Activated T-helper 17 cell treated with anti-CD3 and anti-CD28 coated beads, Interleukin-2, amount 50 U/mL, for 72 hours (primary cell): ENCODE results near the gene TSPO. TPM values are rescaled to one million over a fixed set of nuclear protein-coding genes. Genes with fewer than 3 reads are reported as not detected.
A peak's percentile ranks its signal among the peaks of the same experiment; 100 is the strongest.
"Not testable (repeated sequence)": the region's sequence is repeated elsewhere in the genome, so short reads cannot be mapped to it uniquely, and the experiment has no call there.

Experiments used
- ATAC-seq: fragments of 150-1000 bp; cut with Tn5 transposase; replicated peaks from 2 replicates; pipeline ENCODE4 v1.10.0; 2021; ENCODE audit warnings: mild to moderate bottlenecking, moderate library complexity
- H3K27ac Mint-ChIP-seq: one replicate; pipeline ENCODE4 v1.8.0; 2022; ENCODE audit warnings: mixed read lengths
- H3K27me3 Mint-ChIP-seq: one replicate; pipeline ENCODE4 v1.8.0; 2022; ENCODE audit warnings: mixed read lengths
- H3K36me3 Mint-ChIP-seq: one replicate; pipeline ENCODE4 v1.8.0; 2022; ENCODE audit warnings: low read depth, mild to moderate bottlenecking, mixed read lengths
- H3K4me1 Mint-ChIP-seq: one replicate; pipeline ENCODE4 v1.8.0; 2022; ENCODE audit warnings: mixed read lengths
- H3K4me3 Mint-ChIP-seq: one replicate; pipeline ENCODE4 v1.8.0; 2022; ENCODE audit warnings: mild to moderate bottlenecking, mixed read lengths
- H3K9me3 Mint-ChIP-seq: one replicate; pipeline ENCODE4 v1.8.0; 2022; ENCODE audit warnings: mixed read lengths
- total RNA-seq, 2 donors: library from RNA; stranded (reverse); gene quantifications; one replicate each; pipeline ENCODE4 v1.2.3, GENCODE V29; 2022

TSPO gene
- total RNA-seq, 2 donors from 2014 or later: 127 to 199 TPM

DNA sequence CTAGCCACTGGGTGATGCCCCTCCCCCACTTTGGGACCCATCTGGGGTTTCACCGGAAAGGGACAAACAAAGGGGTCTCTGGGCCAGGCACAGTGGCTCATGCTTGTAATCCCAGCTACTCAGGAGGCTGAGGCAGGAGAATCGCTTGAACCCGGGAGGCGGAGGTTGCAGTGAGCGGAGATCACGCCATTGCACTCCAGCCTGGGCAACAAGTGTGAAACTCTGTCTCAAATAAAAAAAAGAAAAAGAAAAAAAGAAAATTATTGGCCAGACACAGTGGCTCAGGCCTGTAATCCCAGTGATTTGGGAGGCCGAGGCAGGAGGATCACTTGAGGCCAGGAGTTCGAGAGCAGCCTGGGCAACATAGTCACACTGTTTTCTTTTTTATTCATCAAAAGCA lies 6.0 kb upstream of the TSPO start:
- not testable (repeated sequence) for H3K36me3 Mint-ChIP-seq, H3K9me3 Mint-ChIP-seq, ATAC-seq, H3K4me1 Mint-ChIP-seq, H3K27me3 Mint-ChIP-seq, H3K27ac Mint-ChIP-seq, H3K4me3 Mint-ChIP-seq

DNA sequence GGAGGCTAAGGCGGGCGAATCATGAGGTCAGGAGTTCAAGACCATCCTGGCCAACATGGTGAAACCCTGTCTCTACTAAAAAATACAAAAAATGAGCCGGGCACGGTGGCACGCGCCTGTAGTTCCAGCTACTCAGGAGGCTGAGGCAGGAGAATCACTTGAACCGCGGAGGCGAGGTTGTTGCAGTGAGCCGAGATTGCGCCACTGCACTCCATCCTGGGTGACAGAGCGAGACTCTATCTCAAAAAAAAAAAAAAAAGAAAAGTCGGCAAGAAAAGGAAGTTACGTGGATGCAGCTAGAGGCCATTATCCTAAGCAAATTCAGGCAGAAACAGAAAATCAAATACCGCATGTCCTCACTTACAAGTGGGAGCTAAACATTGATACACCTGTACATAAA lies 5.0 kb upstream of the TSPO start:
- not testable (repeated sequence) for H3K4me3 Mint-ChIP-seq, ATAC-seq, H3K9me3 Mint-ChIP-seq, H3K27me3 Mint-ChIP-seq, H3K36me3 Mint-ChIP-seq, H3K4me1 Mint-ChIP-seq, H3K27ac Mint-ChIP-seq

DNA sequence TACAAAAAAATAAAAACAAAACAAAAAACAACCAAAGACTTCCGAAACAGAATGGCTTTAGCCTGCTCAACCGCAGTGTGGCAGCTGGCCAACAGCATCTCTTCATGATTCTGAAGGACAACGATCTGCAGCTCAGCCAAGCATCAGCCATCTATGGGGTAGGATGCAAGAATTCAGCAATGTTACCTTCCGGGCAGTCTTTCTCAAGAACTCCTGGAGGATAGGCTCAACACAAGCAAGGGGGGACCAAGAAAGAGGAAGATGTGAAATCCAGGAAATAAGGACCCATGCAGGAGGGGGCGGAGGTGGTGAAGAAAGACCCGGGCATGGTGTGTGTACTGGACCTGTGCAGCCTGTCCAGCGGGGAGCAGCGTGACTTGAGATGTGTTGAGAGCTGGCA lies 3.5 kb upstream of the TSPO start:
- no peak overlapping the region for H3K4me3 Mint-ChIP-seq
- no peak for ATAC-seq
- no peak overlapping the region for H3K27ac Mint-ChIP-seq
- no peaks in the 10 kb centered on the region for H3K27me3 Mint-ChIP-seq
- H3K9me3 Mint-ChIP-seq: no peaks in the 10 kb centered on the region
- H3K4me1 Mint-ChIP-seq: peaks cover 5% of the 10 kb centered on the region
- no peaks in the 10 kb centered on the region for H3K36me3 Mint-ChIP-seq

DNA sequence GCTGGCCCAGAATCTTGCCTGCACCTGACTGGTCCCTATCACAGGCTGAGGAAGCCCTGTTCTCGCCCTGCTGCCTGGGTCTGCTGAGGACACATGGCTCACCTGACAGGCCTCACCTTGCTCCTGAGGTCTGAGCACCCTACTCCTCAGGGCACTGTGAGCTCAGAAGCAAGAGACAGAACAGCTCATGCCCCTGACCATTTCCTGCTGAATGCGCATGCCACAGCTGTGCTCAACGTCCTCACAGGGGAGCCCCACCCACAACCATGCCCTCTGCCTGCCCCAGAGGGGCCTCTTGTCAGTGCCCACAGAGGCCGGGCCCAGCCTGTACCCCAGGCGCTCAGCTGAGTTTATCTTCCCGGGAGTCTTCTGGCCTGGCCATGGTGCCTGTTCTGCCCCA lies 2.8 kb upstream of the TSPO start:
- Mint-ChIP-seq H3K4me1 (peaks cover 10% of the 10 kb centered on the region), H3K36me3 (no peaks in the 10 kb centered on the region), H3K27ac (no peak overlapping the region), H3K9me3 (no peaks in the 10 kb centered on the region), H3K4me3 (no peak overlapping the region), H3K27me3 (no peaks in the 10 kb centered on the region)
- ATAC-seq: no peak

DNA sequence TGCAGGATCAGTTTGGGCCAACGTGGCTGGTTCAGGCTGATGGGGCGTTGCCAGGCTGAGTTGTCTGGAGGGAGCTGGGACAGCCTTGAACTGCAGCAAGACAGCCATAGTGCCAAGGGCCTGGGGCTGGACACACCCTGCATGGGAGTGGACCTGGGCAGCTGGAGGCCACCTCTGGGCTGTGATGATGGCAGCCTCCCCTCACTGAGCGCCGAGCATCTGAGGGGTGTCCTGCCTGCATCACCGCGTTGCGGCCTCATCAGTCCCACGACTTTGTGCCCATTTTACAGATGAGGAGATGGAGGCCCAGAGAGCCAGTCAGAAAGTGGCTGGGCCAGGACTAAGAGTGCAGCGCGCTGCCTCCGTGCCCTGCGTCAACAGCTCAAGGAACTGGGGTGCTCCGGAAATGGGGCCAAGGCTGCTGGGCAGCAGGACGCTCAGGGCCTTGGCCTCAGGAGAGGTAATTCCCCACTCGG lies 590 bp upstream of the TSPO start:
- H3K27ac Mint-ChIP-seq: peak overlapping the region; percentile 97
- H3K4me3 Mint-ChIP-seq: peak overlapping the region; percentile 97
- H3K36me3 Mint-ChIP-seq: no peaks in the 10 kb centered on the region
- no peaks in the 10 kb centered on the region for H3K27me3 Mint-ChIP-seq
- no peaks in the 10 kb centered on the region for H3K9me3 Mint-ChIP-seq
- peak; percentile 3 for ATAC-seq
- H3K4me1 Mint-ChIP-seq: peaks cover 10% of the 10 kb centered on the region

DNA sequence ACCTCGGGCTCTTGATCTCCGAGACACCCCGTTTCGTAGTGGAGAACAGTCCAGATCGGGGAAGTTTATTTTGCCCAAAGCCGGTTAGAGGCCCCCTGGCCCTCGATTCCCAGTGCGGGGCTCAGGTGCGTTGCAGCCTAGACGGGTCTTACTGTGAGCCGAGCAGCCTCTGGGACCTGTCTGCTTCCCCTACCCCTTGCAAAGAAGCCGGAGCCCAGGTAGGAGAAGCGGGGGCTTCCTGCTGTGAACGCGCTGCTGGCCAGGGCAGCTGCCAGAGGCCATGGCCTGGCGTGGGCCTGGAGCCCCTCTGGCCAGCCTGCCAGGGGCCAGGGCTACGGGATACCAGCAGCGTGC lies 621 bp downstream of the TSPO start:
- ATAC-seq: peak; percentile 18
- H3K36me3 Mint-ChIP-seq: no peaks in the 10 kb centered on the region
- H3K9me3 Mint-ChIP-seq: no peaks in the 10 kb centered on the region
- H3K4me3 Mint-ChIP-seq: peak overlapping the region; percentile 97
- H3K4me1 Mint-ChIP-seq: peaks cover 10% of the 10 kb centered on the region
- peak overlapping the region; percentile 74 for H3K27ac Mint-ChIP-seq
- no peaks in the 10 kb centered on the region for H3K27me3 Mint-ChIP-seq

DNA sequence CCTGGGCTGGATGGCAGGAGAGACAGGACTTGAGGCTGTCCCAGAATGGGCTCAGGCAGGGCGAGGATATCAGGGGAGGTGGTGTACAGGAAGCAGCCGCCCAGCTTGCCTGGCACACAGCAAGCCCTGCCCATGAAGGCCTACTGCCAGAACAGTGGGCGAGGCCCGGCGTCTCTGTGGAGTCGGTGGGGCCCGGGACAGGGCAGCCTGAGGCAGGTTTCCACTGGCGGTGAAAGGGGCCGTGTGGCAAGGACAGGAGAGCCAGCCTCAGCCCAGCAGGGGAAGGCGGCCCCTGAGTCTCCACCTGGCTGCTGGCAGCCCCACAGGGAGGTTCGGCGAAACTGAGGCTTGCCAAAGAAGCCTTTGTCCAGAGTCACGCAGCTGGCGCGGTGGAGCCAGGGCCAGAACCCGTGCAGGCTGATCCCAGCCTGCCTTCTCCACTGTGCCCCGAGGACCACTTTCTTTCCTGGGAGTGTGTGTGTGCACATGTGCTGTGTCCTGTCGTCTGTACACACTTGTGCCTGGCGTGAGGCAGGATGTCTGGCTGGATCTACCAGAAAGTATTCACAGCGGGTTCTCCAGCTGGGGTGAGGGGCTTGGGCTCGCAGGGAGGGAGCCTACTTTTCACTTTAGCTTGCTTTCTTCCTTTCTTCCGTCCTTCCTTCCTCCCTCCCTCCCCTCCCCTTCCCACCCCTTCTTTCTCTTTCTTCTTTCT lies 1.2 kb downstream of the TSPO start:
- H3K9me3 Mint-ChIP-seq: no peaks in the 10 kb centered on the region
- ATAC-seq: peak; percentile 86
- no peaks in the 10 kb centered on the region for H3K27me3 Mint-ChIP-seq
- H3K36me3 Mint-ChIP-seq: no peaks in the 10 kb centered on the region
- peak overlapping the region; percentile 74 for H3K27ac Mint-ChIP-seq
- H3K4me3 Mint-ChIP-seq: peak overlapping the region; percentile 97
- H3K4me1 Mint-ChIP-seq: peaks cover 10% of the 10 kb centered on the region

DNA sequence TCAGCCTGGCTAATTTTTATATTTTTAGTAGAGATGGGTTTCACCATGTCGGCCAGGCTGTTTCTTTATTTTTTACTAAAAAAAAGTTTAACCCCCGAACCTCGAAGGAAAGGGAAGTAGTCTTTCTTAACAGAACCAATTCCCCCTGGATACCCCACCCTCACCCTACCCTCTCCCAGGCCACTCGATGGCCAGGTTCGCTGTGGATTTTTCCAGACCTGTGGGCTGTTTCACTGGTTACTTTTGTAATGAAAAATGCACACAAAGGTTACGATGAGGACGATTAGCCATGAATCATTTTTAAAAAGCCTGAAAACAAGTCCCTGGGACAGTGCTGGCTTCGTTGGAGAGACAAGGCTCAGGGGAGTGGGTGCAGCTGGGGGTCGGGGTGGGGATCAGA lies 2.5 kb downstream of the TSPO start:
- no peak for ATAC-seq
- H3K27me3 Mint-ChIP-seq: no peaks in the 10 kb centered on the region
- peaks cover 10% of the 10 kb centered on the region for H3K4me1 Mint-ChIP-seq
- no peak overlapping the region for H3K4me3 Mint-ChIP-seq
- H3K9me3 Mint-ChIP-seq: no peaks in the 10 kb centered on the region
- H3K27ac Mint-ChIP-seq: no peak overlapping the region
- H3K36me3 Mint-ChIP-seq: no peaks in the 10 kb centered on the region

DNA sequence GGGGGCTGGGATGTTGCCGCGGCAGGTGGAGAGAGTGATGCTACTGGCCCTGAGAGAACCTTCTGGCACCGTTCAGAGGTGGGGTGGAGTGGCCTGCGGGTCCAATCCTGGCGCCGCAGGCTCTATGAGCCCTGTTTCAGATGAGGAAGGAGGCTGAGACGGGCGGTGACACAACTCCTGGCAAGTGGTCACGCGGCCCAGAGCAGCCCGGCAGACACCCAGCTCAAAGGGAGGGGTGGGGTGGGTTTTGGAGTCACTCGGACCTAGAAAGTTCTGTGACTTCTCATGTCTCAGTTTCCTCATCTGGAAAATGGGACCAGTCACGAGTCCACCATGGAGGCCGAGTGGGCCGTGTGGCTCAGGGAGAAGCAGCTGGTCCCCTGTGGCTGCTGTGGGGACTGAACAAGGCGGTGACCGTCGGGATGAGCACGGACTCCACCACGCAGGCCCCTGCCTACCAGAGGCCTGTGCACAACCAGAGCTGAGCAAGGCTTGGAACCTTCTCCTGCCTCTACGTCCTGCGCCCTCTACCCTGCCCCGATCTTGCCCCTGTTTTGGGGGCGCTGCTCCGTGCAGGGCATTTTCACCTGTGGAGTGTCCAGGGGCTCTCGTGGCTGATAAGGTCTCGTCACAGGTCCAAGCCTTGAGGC lies 3.7 kb downstream of the TSPO start:
- H3K27ac Mint-ChIP-seq: no peak overlapping the region
- no peaks in the 10 kb centered on the region for H3K36me3 Mint-ChIP-seq

DNA sequence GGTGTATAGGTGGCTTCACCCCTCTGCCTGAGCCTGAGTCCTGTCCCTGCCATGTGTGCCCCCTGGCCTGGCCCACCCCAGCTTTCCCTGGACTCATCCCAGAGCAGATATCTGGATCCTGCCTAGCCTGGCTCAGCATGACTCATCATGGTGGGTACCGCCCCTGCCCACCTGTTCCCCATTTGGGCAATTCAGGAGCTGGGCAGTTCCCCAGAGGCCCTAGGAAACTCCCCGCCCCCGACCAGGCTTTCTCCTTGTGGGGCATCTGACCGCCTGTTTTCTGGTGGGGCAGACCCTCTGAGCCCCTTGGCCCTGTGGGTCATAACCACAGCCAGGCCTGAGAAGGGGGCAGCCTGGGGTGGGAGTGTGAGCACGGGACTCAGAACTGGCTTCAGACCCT lies 4.4 kb downstream of the TSPO start:
- no peaks in the 10 kb centered on the region for H3K9me3 Mint-ChIP-seq
- H3K4me3 Mint-ChIP-seq: no peak overlapping the region
- H3K36me3 Mint-ChIP-seq: peaks cover 5% of the 10 kb centered on the region
- H3K4me1 Mint-ChIP-seq: peaks cover 9% of the 10 kb centered on the region
- no peak for ATAC-seq
- H3K27me3 Mint-ChIP-seq: no peaks in the 10 kb centered on the region
- no peak overlapping the region for H3K27ac Mint-ChIP-seq

More for the DNA sequence above, 3.7 kb downstream of the TSPO start:
- no peak for ATAC-seq
- Mint-ChIP-seq H3K4me3 (no peak overlapping the region), H3K9me3 (no peaks in the 10 kb centered on the region), H3K4me1 (peaks cover 10% of the 10 kb centered on the region), H3K27me3 (no peaks in the 10 kb centered on the region)

DNA sequence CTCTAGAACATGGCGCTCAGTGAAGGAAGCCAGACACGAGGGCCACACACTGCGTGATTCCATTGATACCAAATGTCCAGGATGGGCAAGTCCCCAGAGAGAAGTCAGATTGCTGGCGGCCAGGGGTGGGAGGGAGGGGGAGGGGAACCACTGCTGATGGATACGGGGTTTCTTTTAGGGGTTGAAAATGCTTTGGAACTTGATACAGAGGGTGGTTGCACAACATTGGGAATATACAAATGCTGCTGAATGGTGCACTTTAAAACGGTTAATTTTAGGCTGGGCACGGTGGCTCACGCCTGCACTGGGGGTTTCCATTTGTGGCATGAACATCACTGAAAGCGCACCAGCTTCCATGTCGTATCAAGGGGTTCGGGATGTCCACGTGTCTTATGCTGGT lies 5.1 kb downstream of the TSPO start:
- ATAC-seq: no peak
- Mint-ChIP-seq H3K27me3 (no peaks in the 10 kb centered on the region), H3K9me3 (no peaks in the 10 kb centered on the region), H3K4me1 (peaks cover 6% of the 10 kb centered on the region), H3K36me3 (peaks cover 6% of the 10 kb centered on the region), H3K4me3 (no peak overlapping the region), H3K27ac (no peak overlapping the region)

DNA sequence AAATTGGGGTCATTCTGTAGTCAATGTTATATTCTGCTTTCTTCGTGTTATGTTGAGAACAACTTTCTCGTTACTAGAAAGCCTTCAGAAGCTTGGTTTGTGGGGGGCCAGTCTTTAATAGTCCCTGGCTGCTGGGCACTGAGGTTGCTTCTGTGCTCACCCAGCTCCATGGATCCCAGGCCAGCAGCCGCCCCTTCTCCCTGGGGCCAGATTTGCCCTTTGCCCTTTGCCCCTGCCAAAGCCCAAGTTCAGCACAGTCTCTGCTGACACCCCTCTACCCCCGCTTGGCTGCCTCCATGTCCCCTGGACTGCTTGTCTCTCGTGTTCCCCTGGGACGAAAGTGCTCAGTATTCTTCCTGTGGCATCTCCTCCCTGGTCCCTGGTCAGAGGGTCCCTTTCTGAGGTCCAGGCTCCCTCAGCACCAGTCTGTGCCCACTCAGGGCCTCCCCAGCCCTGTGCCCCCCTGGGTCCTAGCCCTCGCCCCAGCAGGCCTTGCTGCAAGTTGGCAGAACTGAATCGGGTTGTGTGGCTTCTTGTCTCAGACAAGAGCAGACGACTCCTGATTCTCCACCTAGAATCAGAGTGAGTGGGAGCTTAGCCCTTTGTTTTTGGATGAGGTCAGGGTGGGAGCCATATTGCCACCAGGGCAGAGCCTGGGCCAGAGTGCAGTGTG lies 6.7 kb downstream of the TSPO start:
- ATAC-seq: no peak
- peaks cover 15% of the 10 kb centered on the region for H3K36me3 Mint-ChIP-seq
- H3K9me3 Mint-ChIP-seq: no peaks in the 10 kb centered on the region
- H3K27me3 Mint-ChIP-seq: no peaks in the 10 kb centered on the region
- H3K4me3 Mint-ChIP-seq: no peak overlapping the region
- H3K4me1 Mint-ChIP-seq: peaks cover 2% of the 10 kb centered on the region
- peak overlapping the region; percentile 31 for H3K27ac Mint-ChIP-seq

DNA sequence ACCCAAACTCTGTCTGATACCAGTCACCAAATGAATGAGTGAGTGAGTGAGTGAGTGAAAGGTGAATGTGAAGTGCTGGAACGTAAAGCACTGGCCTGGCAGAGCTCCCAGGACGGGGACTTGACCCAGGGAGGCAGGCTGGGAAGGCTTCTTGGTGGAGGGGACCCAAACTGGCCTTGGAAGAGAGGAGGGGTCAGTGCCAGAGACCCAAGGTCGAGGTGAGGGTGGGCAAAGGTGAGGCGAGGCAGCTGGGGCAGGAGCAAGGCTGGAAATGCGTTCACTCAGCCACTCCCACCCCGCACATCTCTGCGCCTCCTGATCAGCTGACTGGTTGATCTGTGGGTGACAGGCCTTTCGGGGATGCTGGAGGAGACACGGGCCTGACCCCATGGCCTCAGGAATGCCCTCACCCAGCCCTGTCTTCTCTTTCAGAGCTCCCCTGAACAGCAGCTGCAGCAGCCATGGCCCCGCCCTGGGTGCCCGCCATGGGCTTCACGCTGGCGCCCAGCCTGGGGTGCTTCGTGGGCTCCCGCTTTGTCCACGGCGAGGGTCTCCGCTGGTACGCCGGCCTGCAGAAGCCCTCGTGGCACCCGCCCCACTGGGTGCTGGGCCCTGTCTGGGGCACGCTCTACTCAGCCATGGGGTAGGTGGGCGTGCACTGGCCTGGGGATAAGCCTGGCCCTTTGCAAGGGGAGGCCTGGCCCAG lies 7.6 kb downstream of the TSPO start:
- Mint-ChIP-seq H3K4me1 (no peaks in the 10 kb centered on the region), H3K9me3 (no peaks in the 10 kb centered on the region), H3K36me3 (peaks cover 17% of the 10 kb centered on the region), H3K27ac (peak overlapping the region; percentile 31), H3K27me3 (no peaks in the 10 kb centered on the region), H3K4me3 (no peak overlapping the region)
- ATAC-seq: no peak

DNA sequence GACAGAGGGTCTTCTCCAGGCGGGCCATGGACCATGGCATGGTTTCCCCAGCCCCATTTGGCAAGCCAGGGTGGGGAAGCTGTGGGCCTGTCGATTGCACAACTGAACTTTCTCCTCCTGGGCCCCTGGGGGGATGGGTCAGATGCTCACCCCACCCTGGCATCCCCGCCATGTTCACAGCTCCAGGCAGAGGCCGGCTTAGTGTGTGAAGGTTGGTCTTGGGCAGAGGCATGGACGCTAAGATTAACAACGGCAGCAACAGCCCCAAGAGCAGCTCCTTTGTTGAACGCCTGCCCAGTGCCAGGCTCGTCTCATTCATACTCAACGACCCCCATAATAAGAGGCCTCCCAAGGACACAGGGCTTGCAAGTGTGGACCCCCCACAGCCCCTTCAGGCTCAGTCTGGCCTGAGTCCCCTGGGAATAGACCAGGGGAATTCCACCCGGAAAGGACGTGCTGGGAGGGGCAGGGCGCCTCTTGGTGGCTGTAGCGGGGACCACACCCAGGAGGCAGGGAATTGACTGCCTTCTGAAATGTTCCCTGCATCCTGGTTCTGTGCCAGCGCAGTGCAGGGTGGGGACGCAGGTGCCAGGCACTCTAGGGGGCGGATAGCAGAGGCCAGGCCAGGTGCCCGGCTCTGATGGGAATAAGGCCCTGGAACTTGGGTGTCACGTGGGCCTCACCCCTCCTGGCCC lies 8.3 kb downstream of the TSPO start:
- H3K36me3 Mint-ChIP-seq: peaks cover 21% of the 10 kb centered on the region
- H3K4me3 Mint-ChIP-seq: no peak overlapping the region
- H3K4me1 Mint-ChIP-seq: no peaks in the 10 kb centered on the region
- no peak for ATAC-seq
- H3K27ac Mint-ChIP-seq: no peak overlapping the region
- H3K9me3 Mint-ChIP-seq: no peaks in the 10 kb centered on the region
- no peaks in the 10 kb centered on the region for H3K27me3 Mint-ChIP-seq
